GM21515 (cell line): ENCODE measurements around the gene AKAIN1.

Experiments used
- ATAC-seq: cut with Tn5 transposase; IDR thresholded peaks from one replicate; pipeline ENCODE4 v1.9.1; 2021; ENCODE audit not compliant: unreplicated experiment

Gene AKAIN1

DNA sequence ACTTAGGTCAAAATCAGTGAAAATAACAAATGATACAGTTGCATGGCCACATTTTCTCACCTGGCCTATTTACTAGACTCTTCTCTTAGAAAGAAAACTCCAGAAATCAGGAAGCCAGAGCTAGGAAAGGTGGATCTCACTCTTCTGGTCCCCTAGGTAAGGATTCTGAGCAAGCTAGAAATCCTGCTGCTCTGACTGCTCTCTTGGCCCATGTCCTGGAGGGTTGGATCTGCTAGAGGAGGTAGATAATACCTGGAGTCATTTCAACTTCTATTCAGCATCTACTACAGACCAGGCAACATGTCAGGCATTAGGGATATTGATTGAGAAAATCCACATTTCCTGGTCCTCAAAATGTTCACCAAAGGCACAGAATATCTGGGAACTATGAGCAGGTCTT, 34.9 kb downstream of the AKAIN1 start:
- no peak for ATAC-seq

DNA sequence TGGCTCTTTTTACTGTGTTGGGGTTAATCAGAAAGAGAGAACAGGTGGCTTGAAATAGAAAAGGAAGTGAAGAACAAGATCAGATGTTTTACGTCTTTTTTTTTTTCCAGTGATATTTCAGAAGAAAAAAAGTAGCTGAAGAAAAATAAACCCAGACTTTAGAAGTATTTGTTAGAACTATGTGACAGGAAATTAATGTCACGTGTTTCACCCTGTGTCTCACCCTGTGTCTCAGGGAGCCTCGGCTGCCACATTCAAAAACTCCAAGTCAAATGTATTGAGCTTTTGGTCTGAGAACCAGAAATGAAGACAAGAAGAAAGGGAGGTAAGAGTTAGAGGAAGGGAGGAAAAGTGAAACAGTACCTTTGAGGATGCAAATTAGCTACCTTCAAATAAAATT, 38.0 kb downstream of the AKAIN1 start:
- no peak for ATAC-seq

DNA sequence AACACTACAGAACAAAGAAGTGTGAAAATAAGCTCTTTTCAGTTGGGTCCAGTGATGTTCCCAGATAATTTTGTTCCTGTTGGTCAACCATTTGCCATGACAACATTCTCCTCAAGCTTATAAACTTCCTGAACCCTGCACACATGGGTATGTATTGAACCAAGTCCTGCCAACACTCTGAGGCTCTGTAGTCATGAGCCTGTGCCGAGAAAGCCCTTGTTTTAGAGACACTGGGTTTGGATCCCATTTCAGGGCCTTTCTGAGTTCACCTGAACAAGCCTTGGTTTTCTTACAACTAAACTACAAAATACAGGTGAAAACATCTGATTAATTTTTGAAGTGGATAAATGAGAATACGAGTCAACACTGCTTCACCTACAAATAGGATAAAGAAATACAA, 38.5 kb downstream of the AKAIN1 start:
- ATAC-seq: no peak

DNA sequence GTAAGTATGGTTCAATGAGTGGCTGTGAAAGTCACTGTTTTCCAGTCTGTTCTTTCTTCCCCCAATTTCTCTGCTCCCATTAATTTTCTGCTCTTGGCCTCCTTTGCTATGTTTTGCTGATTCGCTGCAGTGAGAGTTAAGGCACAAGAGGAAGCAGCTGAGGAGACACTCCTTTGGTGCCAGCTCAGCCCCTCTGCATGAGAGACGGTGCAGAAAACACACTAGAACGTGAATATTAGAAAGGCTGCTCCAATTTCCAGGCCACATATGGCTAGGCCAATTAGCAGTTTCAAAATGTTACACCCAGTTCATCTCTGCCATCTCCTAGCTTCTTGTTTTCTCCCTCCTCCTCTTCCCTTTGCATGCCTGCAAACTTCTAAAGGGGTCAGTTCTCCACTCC, 38.9 kb downstream of the AKAIN1 start:
- no peak for ATAC-seq

DNA sequence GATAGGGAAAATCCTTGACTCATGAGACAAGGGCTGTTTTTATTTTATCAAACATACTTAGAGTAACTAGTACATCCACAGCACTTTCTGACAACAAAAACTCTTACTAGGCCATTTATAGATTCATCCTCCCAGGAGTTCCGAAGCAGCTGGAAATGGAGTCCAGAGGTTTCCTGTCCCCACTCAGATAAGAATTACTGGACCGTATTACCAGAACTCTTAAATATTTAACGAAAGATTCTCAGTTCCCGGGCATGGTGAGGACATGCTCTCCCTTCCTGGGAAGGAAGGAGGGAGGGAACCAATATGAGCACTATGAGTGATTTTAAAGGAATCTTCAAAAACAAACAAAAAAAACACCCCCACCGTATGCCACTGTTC, 41.2 kb downstream of the AKAIN1 start:
- no peak for ATAC-seq

DNA sequence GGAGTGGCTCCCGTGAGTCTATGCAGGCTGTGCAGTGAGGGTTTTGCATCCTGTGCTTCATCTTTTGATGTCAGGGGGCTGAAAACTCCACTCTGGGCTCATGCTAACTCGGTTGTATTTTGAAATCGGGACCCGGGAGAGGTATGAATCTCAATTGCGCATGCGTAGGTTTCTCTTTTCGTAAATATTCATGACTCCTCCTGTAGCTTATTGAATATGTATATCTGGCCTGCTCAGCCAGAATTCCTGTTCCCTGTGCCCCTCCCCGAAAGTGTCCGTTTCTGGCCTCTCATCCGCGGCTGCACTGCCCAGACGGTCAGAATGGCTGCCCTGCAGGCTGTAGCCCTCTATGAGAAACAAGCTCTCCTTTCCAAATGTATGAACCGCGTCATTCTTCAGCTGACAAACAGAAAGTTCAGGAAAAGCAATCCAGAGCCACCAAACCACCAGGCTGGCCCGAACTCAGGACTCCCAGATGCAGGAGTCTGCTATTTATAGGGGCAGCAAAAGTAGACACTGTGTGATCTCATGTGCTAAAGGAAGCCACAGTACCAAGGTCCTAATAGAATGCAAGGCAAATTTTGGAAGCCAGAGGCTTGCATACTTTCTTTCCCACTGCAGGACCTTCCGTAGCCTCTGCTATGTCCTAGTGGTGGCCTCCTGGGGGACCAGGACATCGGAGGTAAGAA, 41.7 kb downstream of the AKAIN1 start:
- ATAC-seq: no peak

DNA sequence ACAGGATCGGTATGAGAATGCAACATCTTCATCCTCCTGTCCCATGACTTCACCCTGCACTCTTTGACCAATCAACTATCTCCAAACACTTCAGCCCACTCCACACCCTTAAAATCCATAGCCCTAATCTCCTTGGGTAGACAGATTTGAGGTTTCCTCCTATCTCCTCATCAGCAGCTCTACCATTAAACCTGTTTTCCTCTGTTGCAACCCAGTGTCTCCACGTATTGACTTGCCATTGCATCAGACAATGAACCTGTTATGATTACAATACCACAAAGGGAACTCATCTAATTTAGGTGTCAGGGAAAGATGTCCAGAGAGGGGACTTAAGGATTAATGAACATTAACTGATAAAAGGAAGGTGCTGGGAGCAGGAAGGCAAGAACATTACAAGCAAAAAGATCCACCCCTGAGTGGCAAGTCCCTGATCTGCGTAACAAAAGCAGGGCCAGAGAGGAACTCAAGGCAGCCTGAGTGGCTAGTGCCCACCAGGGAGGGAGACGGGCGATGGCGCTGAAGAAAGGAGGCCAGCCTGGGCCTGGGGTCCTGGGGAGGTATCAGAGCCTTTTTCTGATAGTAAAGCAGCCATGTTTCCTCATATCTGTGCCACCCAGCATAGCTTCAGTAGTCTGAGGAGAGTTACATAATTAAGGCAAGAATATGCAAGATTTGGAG, 44.6 kb downstream of the AKAIN1 start:
- no peak for ATAC-seq

DNA sequence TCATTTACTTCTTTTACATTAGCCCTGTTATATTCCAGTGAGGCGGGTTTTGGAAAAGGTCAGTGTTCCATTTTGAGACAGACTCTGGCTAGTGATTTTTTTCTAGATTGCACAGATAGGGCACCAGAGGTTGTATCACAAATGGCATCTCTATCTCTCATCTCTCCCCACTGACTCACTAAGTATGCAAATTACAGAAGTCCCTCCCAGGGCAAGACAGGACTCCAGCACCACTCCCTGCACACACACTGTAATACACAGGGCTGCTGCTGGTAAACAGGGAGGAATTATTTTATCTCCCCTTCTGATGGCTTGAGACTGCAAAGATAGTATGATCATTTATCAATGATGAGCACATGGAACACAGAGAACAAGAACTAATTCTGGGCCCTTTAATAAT, 46.2 kb downstream of the AKAIN1 start:
- no peak for ATAC-seq

DNA sequence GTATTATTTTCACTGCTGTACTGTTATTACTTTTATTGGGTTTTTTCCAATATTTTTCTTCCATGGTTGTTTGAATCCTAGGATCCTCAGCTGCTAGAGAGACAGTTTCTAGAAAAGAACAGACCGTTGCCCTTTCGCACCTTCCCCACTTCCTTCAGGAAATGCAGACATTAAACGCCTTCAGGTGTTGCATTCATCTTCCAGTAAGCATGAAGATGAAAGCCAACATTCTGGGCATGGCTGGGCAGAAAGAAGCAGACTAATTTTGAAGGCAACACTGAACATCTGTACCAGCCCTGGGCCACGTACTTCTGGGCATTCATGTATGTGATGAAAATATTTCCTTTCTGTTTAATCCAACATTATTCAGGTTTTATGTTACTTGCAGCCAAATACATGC, 51.0 kb downstream of the AKAIN1 start:
- ATAC-seq: no peak

DNA sequence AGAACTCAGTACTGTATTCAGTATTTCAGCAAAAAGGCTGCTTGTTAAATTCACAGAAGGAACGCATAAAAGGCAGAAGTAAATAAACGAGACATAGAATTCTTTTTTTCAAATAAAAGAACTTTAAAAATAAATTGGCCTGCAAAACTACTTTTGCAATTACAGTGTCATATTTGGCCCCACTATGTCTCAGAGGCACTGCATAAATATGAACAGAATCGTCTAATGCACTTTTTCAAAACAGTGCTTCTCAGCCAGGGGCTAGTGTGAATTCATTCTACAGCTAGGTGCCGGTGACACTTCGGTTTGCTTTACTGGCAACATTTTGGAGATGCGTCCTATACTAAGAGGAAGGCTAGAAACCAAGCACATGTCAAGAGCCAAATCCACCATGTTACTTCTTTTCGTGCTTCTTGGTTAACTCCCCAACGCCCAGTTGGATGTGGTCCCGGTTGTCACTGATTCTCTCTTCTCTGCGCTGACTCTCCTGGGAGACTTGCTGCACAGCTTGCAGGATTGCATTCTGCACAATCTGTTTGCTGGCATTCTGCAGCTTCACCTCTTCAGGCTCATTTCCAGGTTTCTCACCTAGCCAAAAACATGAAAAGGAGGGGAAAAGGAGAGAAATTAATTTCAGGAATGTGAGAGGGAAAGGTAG, 51.8 kb downstream of the AKAIN1 start:
- no peak for ATAC-seq

DNA sequence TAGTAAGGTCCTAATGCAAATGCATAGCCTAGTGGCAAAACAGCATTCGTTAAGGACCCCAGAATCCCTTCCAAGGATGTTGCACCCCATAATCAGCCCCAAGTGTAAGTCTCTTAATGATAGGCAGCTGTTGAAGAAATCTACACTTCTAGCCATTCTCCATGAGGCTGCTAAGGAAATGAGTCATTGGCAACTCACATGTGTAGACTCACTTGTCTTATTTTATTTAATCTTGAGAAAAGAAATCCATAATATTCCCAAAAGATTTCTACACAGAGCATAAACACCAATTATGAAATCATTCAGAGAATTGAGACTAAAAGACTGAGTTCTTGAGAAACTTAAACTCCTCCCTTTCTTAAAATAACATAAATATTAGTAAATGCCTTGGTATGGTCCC, 52.4 kb downstream of the AKAIN1 start:
- ATAC-seq: no peak

DNA sequence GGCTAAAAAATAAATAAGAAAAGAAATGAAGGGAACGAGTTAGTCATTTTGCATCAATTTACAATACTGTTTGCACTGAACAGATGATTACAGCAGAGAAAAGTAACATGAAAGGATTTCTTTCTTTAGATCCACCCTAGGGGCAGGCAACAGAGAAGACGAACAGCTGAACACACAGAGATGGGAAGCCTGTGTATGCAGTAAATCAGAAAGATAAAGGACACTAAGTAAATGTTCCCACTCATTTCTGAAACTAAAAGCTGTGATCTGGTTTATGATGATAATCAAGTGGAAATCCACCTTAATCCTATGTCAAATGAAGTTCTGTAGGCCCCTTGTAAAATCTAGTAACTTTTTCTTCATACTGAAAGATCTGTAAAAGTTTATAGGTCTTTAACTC, 54.2 kb downstream of the AKAIN1 start:
- no peak for ATAC-seq

DNA sequence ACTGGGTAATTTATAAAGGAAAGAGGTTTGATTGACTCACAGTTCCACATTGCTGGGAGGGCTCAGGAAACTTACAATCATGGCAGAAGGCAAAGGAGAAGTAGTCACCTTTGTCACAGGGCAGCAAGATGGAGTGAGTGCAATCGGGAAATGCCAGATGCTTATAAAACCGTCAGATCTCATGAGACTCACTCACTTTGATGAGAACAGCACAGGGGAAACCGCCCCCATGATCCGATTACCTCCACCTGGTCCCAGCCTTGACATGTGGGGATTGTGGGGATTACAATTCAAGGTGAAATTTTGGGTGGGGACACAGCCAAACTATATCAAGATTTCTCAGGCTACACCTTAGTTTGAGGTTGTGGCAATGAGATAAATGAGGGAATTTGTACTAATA, 54.9 kb downstream of the AKAIN1 start:
- ATAC-seq: no peak

DNA sequence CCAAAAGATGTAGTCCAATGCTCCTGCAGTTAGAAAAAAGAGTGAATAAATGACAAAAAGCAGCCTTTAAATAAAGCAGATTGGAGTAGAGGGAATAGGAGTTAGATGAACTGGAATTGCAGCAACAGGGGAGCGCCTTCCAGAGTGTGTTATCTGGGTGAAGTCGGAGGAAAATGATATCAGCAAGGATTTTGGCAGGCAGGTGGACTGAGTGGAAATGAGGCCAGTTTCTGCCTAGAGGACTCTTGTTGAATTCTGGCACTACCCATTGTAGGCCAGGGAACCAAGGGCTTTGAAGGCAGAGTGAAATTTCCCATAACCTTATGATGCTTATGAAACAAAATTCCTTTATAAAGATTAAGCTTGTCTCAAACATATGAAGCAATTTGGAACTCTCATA, 59.8 kb downstream of the AKAIN1 start:
- no peak for ATAC-seq

DNA sequence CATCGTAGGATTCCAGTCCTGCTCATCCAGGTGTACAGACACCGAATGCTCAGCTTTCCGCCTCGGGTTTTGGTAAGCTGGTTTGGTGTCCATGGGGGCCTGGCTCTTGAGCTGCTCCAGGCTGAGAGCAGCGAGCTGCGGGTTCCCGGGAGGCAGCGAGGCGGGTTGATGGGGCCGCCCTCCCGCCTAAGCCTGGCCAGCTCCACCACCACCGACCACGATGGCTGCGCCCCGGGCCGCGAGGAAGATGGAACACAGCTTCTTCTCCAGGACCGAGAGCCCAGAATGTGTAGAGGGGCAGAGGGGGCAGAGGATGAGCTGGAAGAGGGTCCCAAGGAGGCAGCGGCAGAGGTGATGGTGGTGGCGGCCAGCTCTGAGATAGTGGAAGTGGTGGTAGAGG, 64.1 kb downstream of the AKAIN1 start:
- ATAC-seq: no peak

DNA sequence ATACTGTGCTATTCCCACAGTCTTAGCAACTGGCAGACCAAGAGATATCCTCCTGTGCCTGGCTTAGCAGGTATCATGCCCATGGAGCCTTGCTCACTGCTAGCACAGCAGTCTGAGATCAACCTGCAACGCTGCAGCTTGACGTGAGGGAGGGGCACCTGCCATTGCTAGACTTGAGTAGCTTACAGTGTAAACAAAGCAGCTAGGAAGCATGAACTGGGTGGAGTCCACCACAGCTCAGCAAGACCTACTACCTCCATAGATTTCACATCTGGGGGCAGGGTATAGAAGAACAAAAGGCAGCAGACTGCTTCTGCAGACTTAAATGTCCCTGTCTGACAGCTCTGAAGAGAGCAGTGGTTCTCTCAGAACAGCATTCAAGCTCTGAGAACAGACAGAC, 74.8 kb downstream of the AKAIN1 start:
- ATAC-seq: no peak

DNA sequence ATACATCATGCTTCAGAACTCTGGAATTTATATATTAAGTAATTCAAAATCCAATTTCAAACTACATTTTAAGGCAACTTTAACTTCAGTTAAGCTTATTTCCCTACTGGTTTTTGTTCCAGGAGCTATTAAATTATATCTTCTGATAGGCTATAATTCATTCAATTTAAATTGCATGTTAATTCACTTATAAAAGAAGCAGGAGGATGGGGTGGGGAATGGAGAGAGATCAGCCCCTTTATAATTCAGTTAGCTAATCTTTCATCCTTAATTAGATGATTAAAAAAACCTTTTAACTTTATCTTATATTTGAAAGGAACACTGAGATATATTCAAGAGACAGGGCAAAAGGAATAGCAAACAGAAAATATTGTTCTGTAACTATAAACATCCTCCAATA, 86.8 kb downstream of the AKAIN1 start:
- ATAC-seq: no peak

DNA sequence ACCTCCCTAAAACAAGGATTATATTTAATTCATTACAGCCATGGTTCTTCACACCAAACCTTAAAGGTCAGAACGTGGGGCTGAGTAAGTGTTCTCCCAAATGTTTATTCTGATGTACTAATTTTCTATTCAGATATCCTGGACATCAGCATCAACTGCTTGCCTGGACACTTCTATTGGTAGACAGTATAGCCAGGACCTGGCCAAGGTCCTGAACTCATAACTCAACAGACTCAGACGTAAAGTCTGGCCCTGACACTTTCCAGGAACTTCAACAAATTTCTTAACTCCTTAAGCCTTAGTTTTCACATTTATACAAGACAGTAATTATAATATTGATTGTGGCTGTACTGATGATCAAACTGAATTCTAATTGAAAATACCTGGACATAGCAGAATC, 89.1 kb downstream of the AKAIN1 start:
- no peak for ATAC-seq

DNA sequence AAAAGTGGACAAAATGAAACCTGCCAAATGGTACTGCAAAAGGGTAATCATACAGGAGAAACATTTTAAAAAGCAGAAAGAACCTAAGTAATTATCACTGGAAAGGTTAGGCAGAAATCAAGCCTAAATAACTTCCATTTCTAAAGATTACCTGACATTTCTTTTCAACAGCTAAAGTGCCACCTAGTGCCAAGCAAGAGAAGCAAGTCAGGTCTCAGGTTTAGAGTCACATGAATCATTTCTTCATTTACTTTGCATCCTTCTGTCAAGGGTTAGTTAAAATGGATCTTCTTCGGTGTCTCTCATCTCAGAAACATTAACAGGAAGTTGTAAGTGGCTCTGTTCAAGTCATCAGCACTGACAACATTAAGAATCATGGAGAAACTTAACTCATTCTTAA, 90.3 kb downstream of the AKAIN1 start:
- ATAC-seq: no peak

DNA sequence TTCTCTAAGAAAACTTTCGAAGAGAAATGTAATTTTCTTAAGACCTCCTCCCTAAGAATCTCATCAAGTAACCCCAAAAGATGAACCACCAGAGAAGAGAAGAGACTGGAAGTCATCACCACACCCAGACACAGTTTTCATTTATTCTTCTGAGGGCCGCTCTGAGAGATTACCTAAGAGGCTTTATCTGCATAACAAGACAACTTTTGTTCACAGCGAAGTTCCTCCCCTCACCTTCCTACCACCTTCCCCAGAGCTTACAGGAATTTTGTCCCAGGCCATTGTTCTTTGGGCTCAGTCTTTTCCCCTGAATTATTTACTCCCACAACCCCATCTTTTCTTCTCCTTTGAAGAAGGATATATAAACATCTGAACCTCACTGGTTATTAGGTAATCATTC, 92.8 kb downstream of the AKAIN1 start:
- ATAC-seq: no peak

DNA sequence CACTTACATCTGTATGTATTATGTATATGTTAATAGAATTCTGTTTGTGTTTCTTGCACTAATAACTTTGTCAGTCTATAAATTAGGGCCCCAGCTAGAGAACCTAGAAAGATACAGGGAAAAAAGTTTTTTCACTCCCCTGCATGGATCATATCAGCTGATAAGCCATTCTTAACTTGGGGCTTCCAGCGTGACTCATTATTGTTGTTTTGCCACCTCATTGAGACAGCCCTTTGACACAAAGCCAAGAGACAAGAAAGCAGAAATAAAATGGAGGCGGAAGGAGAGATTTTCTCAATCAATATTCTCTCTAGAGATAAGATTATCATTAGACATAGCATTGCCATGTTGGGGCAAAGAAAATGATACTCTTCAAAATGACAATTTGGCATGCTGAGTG, 93.4 kb downstream of the AKAIN1 start:
- ATAC-seq: no peak

DNA sequence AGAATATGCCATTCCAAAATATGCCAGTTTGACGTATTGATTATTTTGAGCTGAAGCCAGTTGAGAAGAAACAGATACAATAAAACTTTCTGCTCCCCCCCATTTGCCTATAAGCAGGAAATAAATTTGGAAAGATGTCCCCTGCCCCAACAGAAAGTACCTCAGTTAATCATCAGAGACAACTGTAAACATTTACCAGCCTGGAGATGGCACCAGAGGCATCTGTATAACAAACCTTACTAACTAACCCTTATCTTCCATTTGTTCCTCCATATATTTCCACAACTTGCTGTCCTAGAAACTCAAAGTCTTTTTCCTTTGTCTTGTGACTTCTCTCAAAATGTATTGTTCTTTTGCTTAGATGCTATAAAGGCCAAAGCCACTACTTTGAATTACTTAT, 93.8 kb downstream of the AKAIN1 start:
- no peak for ATAC-seq
